GM19351 (cell line): ENCODE measurements around the gene DTX2.
"Not testable (repeated sequence)": the region's sequence is repeated elsewhere in the genome, so short reads cannot be mapped to it uniquely, and the experiment has no call there.

Experiments
- ATAC-seq: cut with Tn5 transposase; IDR thresholded peaks from one replicate; pipeline ENCODE4 v1.9.1; 2021; ENCODE audit warnings: mild to moderate bottlenecking, moderate library complexity; ENCODE audit not compliant: unreplicated experiment

Gene DTX2

DNA sequence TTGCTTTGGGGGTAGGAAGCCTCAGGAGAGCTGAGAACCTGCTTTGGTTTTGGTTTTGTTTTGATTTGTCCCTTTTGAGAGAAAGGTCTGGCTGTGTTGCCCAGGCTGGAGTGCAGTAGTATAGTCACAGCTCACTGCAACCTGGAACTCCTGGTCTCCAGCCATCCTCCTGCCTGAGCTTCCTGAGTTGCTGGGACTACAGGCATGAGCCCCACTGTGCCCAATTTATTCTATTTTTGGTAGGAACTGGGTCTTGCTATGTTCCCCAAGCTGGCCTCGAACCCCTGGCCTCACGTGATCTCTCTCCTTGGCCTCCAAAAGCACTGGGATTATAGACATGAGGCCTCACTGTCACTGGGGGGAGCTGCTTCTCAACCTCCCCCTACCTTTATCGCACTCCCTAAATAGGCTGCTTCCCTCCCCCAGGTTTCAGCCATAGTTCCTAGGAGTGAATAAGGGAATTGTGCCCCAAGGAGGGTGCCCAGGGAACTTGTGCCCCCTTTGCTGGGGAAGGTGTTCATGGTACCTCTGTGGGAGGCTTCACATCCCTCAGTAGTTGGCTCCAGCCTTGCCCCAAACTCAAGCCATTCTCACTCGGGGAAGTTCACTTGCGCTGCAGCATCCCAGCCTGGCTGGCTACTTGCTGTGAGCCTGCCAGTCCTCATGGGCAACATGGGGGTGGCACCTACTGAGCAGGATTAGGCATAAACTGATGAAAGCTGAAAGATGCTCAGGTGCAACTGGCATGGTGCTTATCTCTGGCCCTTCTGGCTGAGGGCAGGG lies 18.7 kb upstream of the DTX2 start:
- ATAC-seq, result not testable (repeated sequence)

DNA sequence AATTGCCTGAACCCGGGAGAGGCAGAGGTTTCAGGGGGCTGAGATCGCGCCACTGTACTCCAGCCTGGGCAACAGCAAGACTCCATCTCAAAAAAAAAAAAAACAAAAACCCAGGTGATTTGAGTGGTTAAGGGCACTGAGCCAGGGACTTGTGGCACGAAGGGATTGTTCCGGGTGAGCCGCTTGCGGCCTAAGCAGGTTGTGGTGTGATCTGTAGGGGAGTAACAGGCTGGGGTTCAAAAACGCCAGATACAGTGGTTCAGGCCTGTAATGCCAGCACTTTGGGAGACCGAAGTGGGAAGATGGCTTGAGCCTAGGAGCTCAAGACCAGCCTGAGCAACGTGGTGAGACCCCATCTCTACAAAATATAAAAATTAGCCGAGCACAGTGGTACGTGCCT lies 17.7 kb upstream of the DTX2 start:
- not testable (repeated sequence) for ATAC-seq

DNA sequence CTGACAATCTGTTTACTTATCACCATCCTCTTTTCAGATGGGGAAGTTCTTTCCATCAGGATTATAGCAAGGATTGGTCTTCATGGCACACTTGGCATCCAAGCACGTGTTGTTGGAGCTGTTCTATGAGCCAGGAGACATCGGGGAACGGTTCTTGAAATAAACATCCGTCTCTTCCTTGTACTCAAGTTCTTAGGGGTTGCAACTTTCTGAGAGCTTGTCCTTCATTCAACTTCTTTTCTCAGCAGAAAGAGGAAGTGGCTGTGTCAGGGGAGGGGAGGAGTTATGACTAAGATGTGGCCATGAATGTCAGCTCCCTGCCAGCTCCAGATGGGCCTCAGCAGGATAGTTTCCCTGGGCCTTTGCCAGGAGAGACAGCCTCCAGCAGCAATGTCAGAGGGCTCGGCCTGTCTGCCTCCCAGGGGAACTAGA lies 15.9 kb upstream of the DTX2 start:
- ATAC-seq, result peak; percentile 83

- not testable (repeated sequence) for ATAC-seq
These were observed 4.5 kb upstream of the DTX2 start for GRCh38 chr7:76457017-76457416.

DNA sequence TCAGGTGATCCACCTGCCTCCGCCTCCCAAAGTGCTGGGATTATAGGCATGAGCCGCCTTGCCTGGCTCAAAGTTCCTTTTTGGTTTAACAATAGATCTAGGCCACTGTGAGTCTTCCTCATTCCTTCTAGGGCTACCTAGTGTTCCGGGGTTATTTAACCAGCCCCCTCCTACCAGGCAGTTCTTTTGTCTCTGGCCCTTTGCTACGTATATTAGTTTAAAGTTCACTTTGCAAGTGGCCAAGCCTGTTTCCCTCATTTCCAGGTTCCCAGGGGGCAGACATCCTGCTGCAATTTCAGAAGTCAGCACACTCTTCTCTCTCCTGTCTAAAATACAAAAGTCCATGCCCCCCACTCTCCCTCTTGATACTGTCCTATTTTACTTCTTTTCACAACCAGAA lies 3.0 kb upstream of the DTX2 start:
- ATAC-seq, result not testable (repeated sequence)

DNA sequence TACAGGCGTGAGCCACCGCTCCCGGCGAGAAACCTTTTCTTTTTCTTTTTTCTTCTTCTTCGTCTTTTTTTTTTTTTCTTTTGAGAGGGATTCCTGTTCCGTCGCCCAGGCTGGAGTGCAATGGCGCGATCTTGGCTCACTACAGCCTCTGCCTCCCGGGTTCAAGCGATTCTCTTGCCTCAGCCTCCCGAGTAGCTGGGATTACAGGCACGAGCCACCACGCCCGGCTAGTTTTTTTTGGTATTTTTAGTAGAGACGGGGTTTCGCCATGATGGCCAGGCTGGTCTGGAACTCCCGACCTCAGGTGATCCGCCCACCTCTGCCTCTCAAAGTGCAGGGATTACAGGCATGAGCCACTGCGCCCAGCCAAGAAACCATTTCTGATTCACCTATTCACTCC lies 742 bp upstream of the DTX2 start:
- not testable (repeated sequence) for ATAC-seq

DNA sequence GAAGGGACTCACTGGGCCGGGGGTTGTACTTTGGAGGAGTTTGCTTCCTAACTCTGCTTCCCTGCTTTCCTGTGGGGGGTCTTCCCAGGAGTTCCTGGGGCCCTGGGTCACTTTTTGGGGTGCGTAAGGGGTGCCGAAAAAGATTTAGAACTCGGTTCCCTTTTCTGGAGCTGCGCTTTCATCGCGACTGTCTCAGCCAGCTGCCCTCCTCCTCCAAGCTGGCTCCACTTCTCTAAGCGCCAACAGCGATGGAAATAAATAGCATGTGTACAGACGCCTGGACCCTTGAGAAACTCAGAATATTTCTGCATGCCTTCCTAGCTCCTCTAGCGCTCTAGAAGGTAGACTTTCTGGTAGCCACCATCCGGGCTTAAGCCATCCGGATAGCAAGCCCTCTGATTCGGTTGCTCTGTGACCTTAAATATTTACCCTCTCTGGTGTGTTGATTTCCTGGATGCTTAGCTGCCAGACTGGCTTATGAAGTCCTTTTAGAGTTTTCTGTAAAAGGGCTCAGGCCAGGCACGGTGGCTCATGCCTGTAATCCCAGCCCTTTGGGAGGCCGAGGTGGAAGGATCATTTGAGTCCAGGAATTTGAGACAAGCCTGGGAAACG lies 868 bp downstream of the DTX2 start:
- ATAC-seq, result peak; percentile 27

GRCh38 chr7:76464959-76465358 lies 3.5 kb downstream of the DTX2 start:
- ATAC-seq, result not testable (repeated sequence)

GRCh38 chr7:76465950-76466349 lies 4.4 kb downstream of the DTX2 start:
- not testable (repeated sequence) for ATAC-seq

- not testable (repeated sequence) for ATAC-seq
These were observed 6.4 kb downstream of the DTX2 start for GRCh38 chr7:76467743-76468404.

DNA sequence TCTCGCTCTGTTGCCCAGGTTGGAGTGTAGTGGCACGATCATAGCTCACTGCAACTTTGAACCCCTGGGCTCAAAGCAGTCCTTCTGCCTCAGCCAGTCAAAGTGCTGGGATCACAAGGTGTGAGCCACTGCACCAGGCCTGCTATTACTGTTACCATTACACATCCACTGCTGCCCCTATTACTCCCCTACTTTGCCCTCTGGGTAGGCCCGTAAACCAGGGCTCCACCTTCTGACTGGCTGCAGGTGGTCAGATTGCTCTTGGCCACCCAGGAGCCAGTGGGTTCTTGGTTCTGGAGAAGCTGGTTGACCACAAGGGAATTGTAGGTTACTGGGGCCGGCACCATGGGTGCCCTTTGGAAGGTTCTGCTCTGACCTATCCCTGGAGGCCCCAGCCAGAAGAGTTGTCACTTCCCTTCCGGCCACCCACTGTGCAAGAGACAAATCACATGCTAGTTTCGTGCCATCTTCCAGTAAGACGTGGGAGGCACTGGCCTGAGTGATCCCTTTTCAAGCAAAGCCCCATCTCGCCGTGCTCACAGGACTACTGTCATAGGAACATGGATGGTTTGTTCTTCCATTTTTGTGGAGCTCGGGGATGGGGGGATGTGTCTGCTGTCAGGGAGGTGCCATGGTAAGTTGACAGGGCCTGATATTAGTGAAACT lies 10.2 kb downstream of the DTX2 start:
- not testable (repeated sequence) for ATAC-seq

- ATAC-seq, result not testable (repeated sequence)
These were observed 11.6 kb downstream of the DTX2 start for GRCh38 chr7:76473097-76473496.

DNA sequence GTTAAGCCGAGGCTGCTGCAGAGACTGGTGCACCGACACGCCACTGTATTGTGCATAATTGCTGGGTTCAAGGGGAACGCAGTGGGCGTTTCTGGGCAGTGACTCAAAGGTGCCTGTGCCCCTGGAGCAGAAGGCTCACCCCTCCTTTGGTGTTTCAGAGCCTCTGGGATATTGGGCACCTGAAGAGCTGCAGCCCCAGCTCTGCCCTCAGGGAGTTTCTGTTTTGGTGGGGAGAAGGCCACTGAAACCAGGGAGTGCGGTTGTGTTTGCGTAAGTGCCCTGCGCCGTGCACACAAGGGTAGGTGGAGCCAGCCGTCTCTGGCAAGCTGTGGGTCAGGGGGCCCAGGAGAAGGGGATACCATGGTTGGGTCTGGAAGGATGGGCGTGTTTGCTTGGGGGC lies 14.8 kb downstream of the DTX2 start:
- ATAC-seq, result not testable (repeated sequence)

DNA sequence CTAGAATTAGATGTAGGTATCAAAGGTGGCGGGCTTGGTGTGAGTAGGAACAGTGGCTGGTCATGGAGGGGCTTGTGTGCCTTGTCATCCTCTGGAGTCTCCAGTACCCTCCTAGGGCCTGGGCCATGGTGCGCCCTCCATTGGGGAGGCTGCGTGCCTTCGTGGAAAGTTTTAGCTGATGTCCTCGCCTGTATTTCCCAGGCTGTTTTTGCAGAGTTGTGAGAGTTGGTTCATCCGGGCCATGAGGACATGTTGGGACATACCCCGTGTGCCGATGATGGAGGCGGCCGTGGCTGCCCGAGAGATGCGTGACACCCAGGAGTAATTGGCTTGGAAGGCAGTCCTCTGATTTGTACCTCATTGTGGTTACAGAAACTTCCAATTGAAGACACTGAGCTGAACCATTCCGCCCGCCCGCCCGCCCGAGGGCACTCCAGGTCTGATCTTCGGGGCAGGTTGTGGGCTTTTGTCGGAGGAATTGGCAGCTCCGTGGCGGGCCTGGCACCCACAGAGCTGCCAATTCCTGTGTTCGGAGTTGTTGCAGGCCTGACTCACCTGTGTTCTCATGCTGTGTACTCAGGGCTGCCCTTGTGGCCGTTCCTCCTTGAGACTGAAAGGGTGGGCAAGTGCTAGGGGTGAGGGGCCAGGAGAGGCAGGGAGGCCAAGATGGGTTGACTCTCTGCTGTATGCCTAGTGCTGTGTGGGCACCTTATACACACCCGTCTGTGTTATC lies 15.4 kb downstream of the DTX2 start:
- ATAC-seq, result not testable (repeated sequence)

GRCh38 chr7:76479628-76480027 lies 18.1 kb downstream of the DTX2 start:
- not testable (repeated sequence) for ATAC-seq

DNA sequence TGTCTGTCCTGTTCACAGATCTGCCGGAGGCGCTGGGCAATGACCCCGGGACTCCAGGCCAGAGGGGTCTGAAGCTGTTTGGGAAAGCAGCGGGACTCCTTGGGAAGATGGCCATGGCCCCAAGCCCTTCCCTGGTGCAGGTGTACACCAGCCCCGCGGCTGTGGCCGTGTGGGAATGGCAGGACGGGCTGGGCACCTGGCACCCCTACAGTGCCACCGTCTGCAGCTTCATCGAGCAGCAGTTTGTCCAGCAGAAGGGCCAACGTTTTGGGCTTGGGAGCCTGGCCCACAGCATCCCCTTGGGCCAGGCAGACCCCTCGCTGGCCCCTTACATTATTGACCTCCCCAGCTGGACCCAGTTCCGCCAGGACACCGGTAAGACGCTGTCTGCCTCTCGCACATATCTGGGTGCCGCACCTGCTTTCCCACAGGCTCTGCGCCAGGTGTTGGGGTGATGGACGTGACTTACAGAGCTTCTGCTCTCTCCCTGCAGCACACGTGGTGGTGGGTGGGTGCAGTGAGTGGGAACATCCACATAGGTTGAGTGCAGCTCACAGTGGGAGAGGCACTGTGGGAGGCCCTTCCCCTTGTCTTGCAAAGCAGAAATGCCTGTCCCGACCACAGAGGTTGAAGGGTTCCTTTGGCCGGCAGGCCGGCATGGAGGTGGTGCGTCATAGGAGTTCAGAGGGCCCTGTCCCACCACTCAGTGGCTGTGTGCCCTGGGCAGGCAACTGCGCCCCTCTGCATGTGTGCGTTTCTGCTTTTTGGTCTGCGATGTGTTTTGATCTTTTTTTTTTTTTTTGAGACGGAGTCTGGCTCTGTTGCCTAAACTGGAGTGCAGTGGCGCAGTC lies 19.1 kb downstream of the DTX2 start:
- ATAC-seq, result not testable (repeated sequence)

GRCh38 chr7:76482660-76483059 lies 21.2 kb downstream of the DTX2 start:
- ATAC-seq, result not testable (repeated sequence)

DNA sequence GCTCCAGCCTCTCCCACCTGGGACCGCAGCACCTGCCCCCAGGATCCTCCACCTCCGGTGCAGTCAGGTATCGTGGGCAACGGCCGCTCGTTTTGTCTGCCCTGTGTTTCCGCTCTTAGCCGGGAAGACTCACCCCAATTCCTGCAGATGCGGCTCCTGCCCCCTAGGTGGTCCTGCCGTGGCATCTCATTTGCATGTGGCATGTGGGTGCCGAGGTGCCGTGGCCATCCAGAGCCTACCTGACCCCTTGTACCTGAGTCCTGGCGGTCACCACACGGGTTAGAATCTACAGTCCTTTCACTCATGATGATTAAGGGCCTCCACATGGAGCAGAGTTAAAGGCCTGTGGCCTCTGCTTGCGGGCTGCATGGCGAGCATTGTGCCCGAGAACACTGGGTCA lies 21.6 kb downstream of the DTX2 start:
- ATAC-seq, result not testable (repeated sequence)

GRCh38 chr7:76484456-76484855 lies 22.9 kb downstream of the DTX2 start:
- not testable (repeated sequence) for ATAC-seq
